Gastroesophageal sphincter (tissue), 4 donors: Measurements from ENCODE around the gene FSTL5. TPM values are rescaled to one million over a fixed set of nuclear protein-coding genes. Genes with fewer than 3 reads are reported as not detected.

ENCODE experiments used
- ATAC-seq: fragments of 150-250 bp; one replicate; pipeline ENCODE4 v1.9.1; 2016; ENCODE audit warnings: mild to moderate bottlenecking, moderate library complexity
- H3K27ac ChIP-seq, 4 donors: fragments of 200-600 bp; sonication (generic) in 3 of 4; 1 replicate in 3 of 4; 2 replicates in 1 of 4; pipeline ENCODE4 v1.5.1; 2016 to 2019
- H3K27me3 ChIP-seq: fragments of 200-600 bp; sonication (generic); one replicate; pipeline ENCODE4 v1.5.1; 2019
- H3K36me3 ChIP-seq, 2 donors: fragments of 200-600 bp; sonication (generic); one replicate each; pipeline ENCODE4 v1.5.1; 2019; ENCODE audit warnings: control low read depth in 1 of 2
- H3K4me1 ChIP-seq, 3 donors: fragments of 200-600 bp; sonication (generic); 1 replicate in 2 of 3; 2 replicates in 1 of 3; pipeline ENCODE4 v1.5.1; 2016 to 2019; ENCODE audit warnings: control low read depth in 2 of 3
- H3K4me3 ChIP-seq, 2 donors: fragments of 200-600 bp; sonication (generic); one replicate each; pipeline ENCODE4 v1.5.1; 2019; ENCODE audit warnings: mild to moderate bottlenecking in 1 of 2, moderate library complexity in 1 of 2
- H3K9me3 ChIP-seq, 3 donors: fragments of 200-600 bp; sonication (generic); one replicate each; pipeline ENCODE4 v1.5.1; 2017 to 2019; ENCODE audit warnings: control low read depth in 2 of 3
- CTCF ChIP-seq, 4 experiments: fragments of 200-600 bp in 2 of 4; fragments of 450-650 bp in 2 of 4; sonication (generic) in 1 of 4; IDR thresholded peaks; one replicate each; pipeline ENCODE4 v1.5.1; 2017 to 2019; ENCODE audit warnings: antibody characterized with exemption in 4 of 4, mild to moderate bottlenecking in 2 of 4, moderate library complexity in 2 of 4
- EP300 ChIP-seq: sonication (generic); formaldehyde crosslinking; IDR thresholded peaks from one replicate; pipeline ENCODE4 v1.6.1; 2017; ENCODE audit warnings: antibody characterized with exemption, mild to moderate bottlenecking
- POLR2A ChIP-seq, 2 donors: fragments of 450-650 bp; IDR thresholded peaks; one replicate each; pipeline ENCODE4 v1.6.1; 2017; ENCODE audit warnings: antibody characterized with exemption in 2 of 2, mild to moderate bottlenecking in 2 of 2, moderate library complexity in 1 of 2
- POLR2AphosphoS5 ChIP-seq: sonication (generic); formaldehyde crosslinking; IDR thresholded peaks from one replicate; pipeline ENCODE4 v1.6.1; 2017; ENCODE audit warnings: antibody characterized with exemption
- WGBS, 2 donors: methylation state at CpG; one replicate each; pipeline ENCODE4 v1.1.5; 2018; ENCODE audit warnings: low coverage in 1 of 2; 5-methylcytosine and 5-hydroxymethylcytosine counted together
- total RNA-seq, 4 donors: library from RNA; depleted of rRNA; stranded (reverse); fragments of >200 nt; gene quantifications; one replicate each; pipeline ENCODE4 v1.1.0, GENCODE V29; 2016

Gene FSTL5
- total RNA-seq, 4 donors from 2014 or later: 0.27 to 0.57 TPM; not detected in 2

GRCh38 chr4:161936625-161937550 lies 226.9 kb downstream of the FSTL5 start:
- no peak for ATAC-seq
- 60 to 100% methylated on average over 1 of the region's 1 CpG for WGBS, 2 donors
- no peak for TF ChIP-seq CTCF (IDR thresholded peaks at IDR 0.05)
- no peak for TF ChIP-seq POLR2AphosphoS5
- TF ChIP-seq POLR2A (IDR thresholded peaks at IDR 0.05): no peak
- TF ChIP-seq EP300: no peak
- H3K4me1 ChIP-seq: no peaks in the 10 kb centered on the region
- no peaks in the 10 kb centered on the region for H3K36me3 ChIP-seq
- no peak overlapping the region for H3K4me3 ChIP-seq
- H3K27ac ChIP-seq: no peak overlapping the region
- no peaks in the 10 kb centered on the region for H3K27me3 ChIP-seq
- peaks cover 0 to 12% (median 0%) of the 10 kb centered on the region in 3 donors for H3K9me3 ChIP-seq

GRCh38 chr4:161931089-161931488 lies 232.7 kb downstream of the FSTL5 start:
- WGBS, 2 donors: 38 to 53% methylated on average over 1 of the region's 1 CpG
- no peak for TF ChIP-seq POLR2A (IDR thresholded peaks at IDR 0.05)
- no peak for TF ChIP-seq EP300
- no peak for TF ChIP-seq POLR2AphosphoS5
- TF ChIP-seq CTCF (IDR thresholded peaks at IDR 0.05): no peak
- H3K27me3 ChIP-seq: no peaks in the 10 kb centered on the region
- no peaks in the 10 kb centered on the region for H3K36me3 ChIP-seq
- H3K4me1 ChIP-seq: no peaks in the 10 kb centered on the region
- no peak overlapping the region for H3K4me3 ChIP-seq
- ATAC-seq: no peak
- H3K27ac ChIP-seq: no peak overlapping the region
- H3K9me3 ChIP-seq: no peaks in the 10 kb centered on the region

GRCh38 chr4:161929956-161930355 lies 233.8 kb downstream of the FSTL5 start:
- no peaks in the 10 kb centered on the region for H3K27me3 ChIP-seq
- no peaks in the 10 kb centered on the region for H3K36me3 ChIP-seq
- no peaks in the 10 kb centered on the region for H3K9me3 ChIP-seq
- TF ChIP-seq CTCF (IDR thresholded peaks at IDR 0.05) (no peak), EP300 (no peak), POLR2A (IDR thresholded peaks at IDR 0.05) (no peak), POLR2AphosphoS5 (no peak)
- H3K4me1 ChIP-seq: no peaks in the 10 kb centered on the region
- H3K4me3 ChIP-seq: no peak overlapping the region
- no peak overlapping the region for H3K27ac ChIP-seq
- no peak for ATAC-seq

GRCh38 chr4:161926033-161926828 lies 237.6 kb downstream of the FSTL5 start:
- TF ChIP-seq EP300: no peak
- no peak for TF ChIP-seq POLR2A (IDR thresholded peaks at IDR 0.05)
- TF ChIP-seq CTCF (IDR thresholded peaks at IDR 0.05): no peak
- no peak for TF ChIP-seq POLR2AphosphoS5
- Histone ChIP-seq H3K27ac (no peak overlapping the region), H3K9me3 (no peaks in the 10 kb centered on the region), H3K4me1 (no peaks in the 10 kb centered on the region), H3K27me3 (no peaks in the 10 kb centered on the region), H3K4me3 (no peak overlapping the region), H3K36me3 (no peaks in the 10 kb centered on the region)
- 78 to 81% methylated on average over 6 of the region's 6 CpGs for WGBS, 2 donors
- ATAC-seq: no peak
